Natural killer cell treated with Interleukin-12 subunit alpha and Interleukin-12 subunit beta and Interleukin-15 and Interleukin-18, amount 100 ng/mL, for 72 hours (primary cell): ENCODE data around the gene FNIP1. TPM values are rescaled to one million over a fixed set of nuclear protein-coding genes. Genes with fewer than 3 reads are reported as not detected.

Source experiments
- ATAC-seq, 2 donors: fragments of 150-1000 bp; cut with Tn5 transposase in 1 of 2; sonication (Bioruptor Pico), chemical (Tn5 transposase) in 1 of 2; 2 replicates each; pipeline ENCODE4 v1.10.0; 2021
- DNase-seq: peaks from one replicate; pipeline ENCODE4 v3.0.0; 2022; ENCODE audit warnings: low spot score
- H3K27ac Mint-ChIP-seq, 2 donors: 1 replicate in 1 of 2; 2 replicates in 1 of 2; pipeline ENCODE4 v1.8.0; 2022; ENCODE audit warnings: mixed read lengths in 2 of 2, mild to moderate bottlenecking in 1 of 2, moderate library complexity in 1 of 2
- H3K27me3 Mint-ChIP-seq, 2 donors: 1 replicate in 1 of 2; 2 replicates in 1 of 2; pipeline ENCODE4 v1.8.0; 2022; ENCODE audit warnings: mixed read lengths in 2 of 2
- H3K36me3 Mint-ChIP-seq: one replicate; pipeline ENCODE4 v1.8.0; 2022; ENCODE audit warnings: mixed read lengths
- H3K4me1 Mint-ChIP-seq, 2 donors: 1 replicate in 1 of 2; 2 replicates in 1 of 2; pipeline ENCODE4 v1.8.0; 2022; ENCODE audit warnings: low read depth in 2 of 2, mixed read lengths in 2 of 2, mild to moderate bottlenecking in 1 of 2
- H3K4me3 Mint-ChIP-seq: one replicate; pipeline ENCODE4 v1.8.0; 2022; ENCODE audit warnings: mixed read lengths
- H3K9me3 Mint-ChIP-seq: 2 replicates; pipeline ENCODE4 v1.8.0; 2022; ENCODE audit warnings: mixed read lengths
- total RNA-seq, 2 donors: library from RNA; stranded (reverse); gene quantifications; one replicate each; pipeline ENCODE4 v1.2.3, GENCODE V29; 2022

FNIP1 gene
- total RNA-seq, 2 donors from 2014 or later = 27.5 to 27.7 TPM

GRCh38 chr5:131647048-131647769 lies 149.6 kb downstream of the FNIP1 start:
- Mint-ChIP-seq H3K4me3 (no peak overlapping the region), H3K9me3 (no peaks in the 10 kb centered on the region), H3K36me3 (peaks cover 22% of the 10 kb centered on the region)

GRCh38 chr5:131644822-131645221 lies 152.0 kb downstream of the FNIP1 start:
- DNase-seq (no peak), ATAC-seq (no peak)
- Mint-ChIP-seq H3K27me3 (no peaks in the 10 kb centered on the region), H3K9me3 (no peaks in the 10 kb centered on the region), H3K36me3 (peaks cover 7% of the 10 kb centered on the region), H3K27ac (no peak overlapping the region), H3K4me1 (peaks cover 3 to 13% of the 10 kb centered on the region in 2 donors), H3K4me3 (no peak overlapping the region)

More at GRCh38 chr5:131647048-131647769, 149.6 kb downstream of the FNIP1 start:
- ATAC-seq (no peak), DNase-seq (no peak)
- peaks cover 0 to 6% of the 10 kb centered on the region in 2 donors for H3K4me1 Mint-ChIP-seq
- no peaks in the 10 kb centered on the region for H3K27me3 Mint-ChIP-seq
- H3K27ac Mint-ChIP-seq = no peak overlapping the region

GRCh38 chr5:131644370-131644769 lies 152.4 kb downstream of the FNIP1 start:
- no peak for DNase-seq
- H3K27me3 Mint-ChIP-seq = no peaks in the 10 kb centered on the region
- H3K4me1 Mint-ChIP-seq = peaks cover 5 to 17% of the 10 kb centered on the region in 2 donors
- H3K9me3 Mint-ChIP-seq = no peaks in the 10 kb centered on the region
- H3K27ac Mint-ChIP-seq = no peak overlapping the region
- no peak for ATAC-seq
- H3K36me3 Mint-ChIP-seq = peaks cover 4% of the 10 kb centered on the region
- H3K4me3 Mint-ChIP-seq = no peak overlapping the region

GRCh38 chr5:131641494-131641893 lies 155.3 kb downstream of the FNIP1 start:
- H3K36me3 Mint-ChIP-seq = peaks cover 4% of the 10 kb centered on the region
- DNase-seq (no peak), ATAC-seq (no peak)
- peaks cover 7 to 14% of the 10 kb centered on the region in 2 donors for H3K4me1 Mint-ChIP-seq
- no peak overlapping the region for H3K4me3 Mint-ChIP-seq
- no peak overlapping the region for H3K27ac Mint-ChIP-seq
- H3K27me3 Mint-ChIP-seq = no peaks in the 10 kb centered on the region
- H3K9me3 Mint-ChIP-seq = no peaks in the 10 kb centered on the region

- Mint-ChIP-seq H3K4me1 (peaks cover 10 to 19% of the 10 kb centered on the region in 2 donors), H3K9me3 (no peaks in the 10 kb centered on the region), H3K27me3 (no peaks in the 10 kb centered on the region), H3K4me3 (peak overlapping the region; percentile 9), H3K27ac (peak overlapping the region; percentile 69 to 70), H3K36me3 (peaks cover 4% of the 10 kb centered on the region)
- DNase-seq (no peak), ATAC-seq (peak in 1 of 2 donors; percentile 63)
Measured at GRCh38 chr5:131640043-131640856, 156.6 kb downstream of the FNIP1 start.

- ATAC-seq (no peak), DNase-seq (no peak)
- Mint-ChIP-seq H3K4me3 (no peak overlapping the region), H3K27ac (peak overlapping the region in 1 of 2 donors; percentile 29), H3K4me1 (peaks cover 18 to 25% of the 10 kb centered on the region in 2 donors), H3K36me3 (peaks cover 4% of the 10 kb centered on the region), H3K27me3 (no peaks in the 10 kb centered on the region), H3K9me3 (no peaks in the 10 kb centered on the region)
Measured at GRCh38 chr5:131639148-131639547, 157.7 kb downstream of the FNIP1 start.

- ATAC-seq (no peak), DNase-seq (no peak)
- Mint-ChIP-seq H3K27me3 (no peaks in the 10 kb centered on the region), H3K36me3 (peaks cover 5% of the 10 kb centered on the region), H3K4me3 (no peak overlapping the region), H3K9me3 (no peaks in the 10 kb centered on the region), H3K4me1 (peaks cover 22 to 30% of the 10 kb centered on the region in 2 donors), H3K27ac (peak overlapping the region in 1 of 2 donors; percentile 6)
Measured at GRCh38 chr5:131637694-131638093, 159.1 kb downstream of the FNIP1 start.

GRCh38 chr5:131635684-131636572 lies 160.9 kb downstream of the FNIP1 start:
- H3K4me1 Mint-ChIP-seq = peaks cover 22 to 30% of the 10 kb centered on the region in 2 donors
- DNase-seq (no peak), ATAC-seq (no peak)
- H3K4me3 Mint-ChIP-seq = peak overlapping the region; percentile 99
- peak overlapping the region; percentile 96 to 99 for H3K27ac Mint-ChIP-seq
- peaks cover 5% of the 10 kb centered on the region for H3K36me3 Mint-ChIP-seq
- no peaks in the 10 kb centered on the region for H3K27me3 Mint-ChIP-seq
- H3K9me3 Mint-ChIP-seq = no peaks in the 10 kb centered on the region

GRCh38 chr5:131634996-131635683 lies 161.7 kb downstream of the FNIP1 start, which contains the start of gene RAPGEF6:
RAPGEF6 (minus strand) TSS chr5:131635229; CDS start chr5:131635030, 199 bp downstream.
- peak; percentile 99 for DNase-seq
- Mint-ChIP-seq H3K4me1 (peaks cover 20 to 26% of the 10 kb centered on the region in 2 donors), H3K4me3 (peak within 1 kb of the TSS; percentile 99), H3K27me3 (no peaks in the 10 kb centered on the region), H3K36me3 (peaks cover 5% of the 10 kb centered on the region), H3K9me3 (no peaks in the 10 kb centered on the region), H3K27ac (peak within 1 kb of the TSS; percentile 96 to 99)
- ATAC-seq = peak; percentile 95 to 96

GRCh38 chr5:131634666-131634995 lies 162.2 kb downstream of the FNIP1 start:
- peaks cover 17 to 21% of the 10 kb centered on the region in 2 donors for H3K4me1 Mint-ChIP-seq
- peak; percentile 46 to 64 for ATAC-seq
- H3K4me3 Mint-ChIP-seq = peak overlapping the region; percentile 99
- no peaks in the 10 kb centered on the region for H3K9me3 Mint-ChIP-seq
- peaks cover 5% of the 10 kb centered on the region for H3K36me3 Mint-ChIP-seq
- peak; percentile 80 for DNase-seq
- H3K27ac Mint-ChIP-seq = peak overlapping the region; percentile 96 to 99
- no peaks in the 10 kb centered on the region for H3K27me3 Mint-ChIP-seq

GRCh38 chr5:131634238-131634637 lies 162.6 kb downstream of the FNIP1 start:
- Mint-ChIP-seq H3K27ac (peak overlapping the region; percentile 96 to 99), H3K27me3 (no peaks in the 10 kb centered on the region), H3K36me3 (peaks cover 6% of the 10 kb centered on the region), H3K9me3 (no peaks in the 10 kb centered on the region), H3K4me3 (peak overlapping the region; percentile 99), H3K4me1 (peaks cover 20 to 23% of the 10 kb centered on the region in 2 donors)
- DNase-seq = no peak
- no peak for ATAC-seq

- Mint-ChIP-seq H3K27ac (peak overlapping the region; percentile 96 to 99), H3K36me3 (peaks cover 10% of the 10 kb centered on the region), H3K9me3 (no peaks in the 10 kb centered on the region), H3K4me3 (peak overlapping the region; percentile 99), H3K4me1 (peaks cover 24 to 27% of the 10 kb centered on the region in 2 donors), H3K27me3 (no peaks in the 10 kb centered on the region)
- no peak for ATAC-seq
- no peak for DNase-seq
Measured at GRCh38 chr5:131633830-131634229, 163.0 kb downstream of the FNIP1 start.

GRCh38 chr5:131630963-131631350 lies 165.9 kb downstream of the FNIP1 start:
- peaks cover 10% of the 10 kb centered on the region for H3K36me3 Mint-ChIP-seq
- no peak overlapping the region for H3K4me3 Mint-ChIP-seq
- H3K9me3 Mint-ChIP-seq = no peaks in the 10 kb centered on the region
- H3K27me3 Mint-ChIP-seq = no peaks in the 10 kb centered on the region
- H3K4me1 Mint-ChIP-seq = peaks cover 26 to 35% of the 10 kb centered on the region in 2 donors
- no peak for ATAC-seq
- H3K27ac Mint-ChIP-seq = no peak overlapping the region
- DNase-seq = no peak
